SK-N-SH treated with all-trans-retinoic acid at 6 μM for 48 hours (cell line): ENCODE measurements around the gene SDHAF3.
"Not testable (repeated sequence)": the region's sequence is repeated elsewhere in the genome, so short reads cannot be mapped to it uniquely, and the experiment has no call there.

ENCODE experiments used
- ATAC-seq: fragments of 200-7000 bp; cut with Tn5 transposase; 3 replicates; pipeline ENCODE4 v1.9.1; 2020; ENCODE audit warnings: mild to moderate bottlenecking, moderate library complexity
- ARNTL ChIP-seq: fragments of 450-650 bp; formaldehyde crosslinking; IDR thresholded peaks from 2 replicates; pipeline ENCODE4 v1.5.0; 2020; ENCODE audit warnings: low read depth, mild to moderate bottlenecking, moderate library complexity, borderline replicate concordance
- BACH2 ChIP-seq: fragments of 250-450 bp; sonication (Bioruptor Pico); IDR thresholded peaks from 2 replicates; pipeline ENCODE4 v1.9.0; 2021; ENCODE audit warnings: mild to moderate bottlenecking, borderline replicate concordance
- ESRRG ChIP-seq: fragments of 250-450 bp; sonication (Bioruptor Pico); IDR thresholded peaks from 2 replicates; pipeline ENCODE4 v1.6.1; 2021; ENCODE audit warnings: mild to moderate bottlenecking
- GLIS3 ChIP-seq: fragments of 250-450 bp; sonication (Bioruptor Pico); IDR thresholded peaks from 2 replicates; pipeline ENCODE4 v1.5.0; 2020; ENCODE audit warnings: mild to moderate bottlenecking, moderate library complexity
- ISL1 ChIP-seq: fragments of 250-450 bp; sonication (Bioruptor Pico); IDR thresholded peaks from 2 replicates; pipeline ENCODE4 v2.1.2; 2022; ENCODE audit warnings: mild to moderate bottlenecking, moderate library complexity
- OSR1 ChIP-seq: fragments of 250-450 bp; sonication (Bioruptor Pico); IDR thresholded peaks from 2 replicates; pipeline ENCODE4 v1.8.0; 2022; ENCODE audit warnings: moderate library complexity, mild to moderate bottlenecking, inconsistent platforms
- PPARA ChIP-seq: fragments of 250-450 bp; sonication (Bioruptor Pico); IDR thresholded peaks from 2 replicates; pipeline ENCODE4 v1.5.0; 2020; ENCODE audit warnings: mild to moderate bottlenecking, borderline replicate concordance
- RARB ChIP-seq: fragments of 250-450 bp; sonication (Bioruptor Pico); IDR thresholded peaks from 2 replicates; pipeline ENCODE4 v1.8.0; 2021; ENCODE audit warnings: mild to moderate bottlenecking, moderate library complexity
- SNAI2 ChIP-seq: fragments of 250-450 bp; sonication (Bioruptor Pico); IDR thresholded peaks from 2 replicates; pipeline ENCODE4 v1.5.0; 2020; ENCODE audit warnings: mild to moderate bottlenecking, moderate library complexity
- TCF4 ChIP-seq: fragments of 250-450 bp; sonication (Bioruptor Pico); IDR thresholded peaks from 2 replicates; pipeline ENCODE4 v1.8.0; 2021; ENCODE audit warnings: mild to moderate bottlenecking, moderate library complexity, borderline replicate concordance
- TOX ChIP-seq: fragments of 250-450 bp; sonication (Bioruptor Pico); IDR thresholded peaks from 2 replicates; pipeline ENCODE4 v1.8.0; 2021; ENCODE audit warnings: mild to moderate bottlenecking, moderate library complexity, borderline replicate concordance
- ZC3H10 ChIP-seq: fragments of 250-450 bp; sonication (Bioruptor Pico); IDR thresholded peaks from 2 replicates; pipeline ENCODE4 v1.5.1; 2021; ENCODE audit warnings: mild to moderate bottlenecking, moderate library complexity
- ZFP3 ChIP-seq: fragments of 250-450 bp; sonication (Bioruptor Pico); IDR thresholded peaks from 2 replicates; pipeline ENCODE4 v1.5.0; 2020; ENCODE audit warnings: mild to moderate bottlenecking, moderate library complexity
- ZFP30 ChIP-seq: fragments of 450-650 bp; formaldehyde crosslinking; IDR thresholded peaks from 2 replicates; pipeline ENCODE4 v1.5.0; 2022; ENCODE audit warnings: mild to moderate bottlenecking, moderate library complexity
- ZNF565 ChIP-seq: fragments of 450-650 bp; formaldehyde crosslinking; conservative IDR thresholded peaks from 2 replicates; pipeline ENCODE4 v1.5.0; 2020; ENCODE audit warnings: low read depth, mild to moderate bottlenecking, moderate library complexity
- ZNF70 ChIP-seq: fragments of 450-650 bp; formaldehyde crosslinking; IDR thresholded peaks from 2 replicates; pipeline ENCODE4 v1.5.0; 2020; ENCODE audit warnings: mild to moderate bottlenecking, moderate library complexity
- ZNF8 ChIP-seq: fragments of 450-650 bp; formaldehyde crosslinking; IDR thresholded peaks from 2 replicates; pipeline ENCODE4 v1.5.0; 2020; ENCODE audit warnings: mild to moderate bottlenecking, moderate library complexity
- TF ChIP-seq, protein P1 (sequence below): fragments of 250-450 bp; sonication (Bioruptor Pico); IDR thresholded peaks from 2 replicates; pipeline ENCODE4 v1.5.0; 2020; ENCODE audit warnings: mild to moderate bottlenecking, moderate library complexity
- TF ChIP-seq, protein P2 (sequence below): fragments of 250-450 bp; sonication (Bioruptor Pico); IDR thresholded peaks from 2 replicates; pipeline ENCODE4 v1.8.0; 2020; ENCODE audit warnings: mild to moderate bottlenecking, moderate library complexity, borderline replicate concordance
- TF ChIP-seq, protein P3 (sequence below): fragments of 250-450 bp; sonication (Bioruptor Pico); IDR thresholded peaks from 2 replicates; pipeline ENCODE4 v1.8.0; 2021; ENCODE audit warnings: low read depth, mild to moderate bottlenecking, moderate library complexity, borderline replicate concordance
- TF ChIP-seq, protein P4 (sequence below): fragments of 250-450 bp; sonication (Bioruptor Pico); IDR thresholded peaks from 2 replicates; pipeline ENCODE4 v1.5.1; 2021; ENCODE audit warnings: mild to moderate bottlenecking, moderate library complexity

The SDHAF3 gene

DNA sequence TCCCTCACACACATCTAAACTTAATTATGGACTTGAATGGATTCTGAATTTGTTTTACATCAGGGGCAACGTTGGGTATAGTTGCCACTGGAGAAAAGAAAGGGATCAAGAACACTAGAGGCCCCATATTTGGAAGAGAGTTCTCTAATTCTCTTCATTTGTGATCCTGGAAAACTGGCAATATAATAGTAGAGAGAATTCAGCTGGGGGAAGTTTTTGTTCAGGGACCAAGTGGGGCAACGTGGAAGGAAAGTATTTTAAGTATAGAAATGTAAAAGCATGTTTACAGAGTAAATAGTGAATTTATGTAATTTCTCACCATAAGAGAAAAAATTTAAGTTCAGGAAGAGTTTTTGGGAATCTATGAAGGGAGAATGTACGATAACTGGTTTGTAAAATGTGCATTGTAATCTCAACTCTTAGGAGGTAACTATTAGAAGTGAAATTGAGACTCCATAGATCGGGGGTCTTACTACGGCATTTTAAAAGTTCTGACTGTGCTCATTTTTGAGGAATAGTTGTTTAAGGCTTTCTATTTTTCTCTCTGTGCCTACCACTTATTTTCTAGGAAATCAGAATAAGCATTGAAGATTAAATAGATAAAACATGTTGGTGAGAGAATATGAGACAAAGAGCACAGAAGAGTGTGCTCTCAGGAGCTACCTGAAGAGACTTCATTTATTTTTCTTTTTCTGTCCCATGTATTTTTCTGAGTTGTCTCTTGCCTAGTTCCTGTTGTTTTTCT is 3.4 kb downstream of the SDHAF3 start:
- TF ChIP-seq PPARA (CRISPR knock-in tag) (no peak), SNAI2 (CRISPR knock-in tag) (no peak), ESRRG (CRISPR knock-in tag) (no peak), ZNF70 (no peak), RARB (CRISPR knock-in tag) (no peak), ISL1 (CRISPR knock-in tag) (no peak), TOX (no peak), ZFP30 (CRISPR knock-in tag) (no peak), GLIS3 (CRISPR knock-in tag) (no peak), ZNF565 (CRISPR knock-in tag) (no peak), ZNF8 (CRISPR knock-in tag) (no peak)
- TF ChIP-seq, protein P1, sequence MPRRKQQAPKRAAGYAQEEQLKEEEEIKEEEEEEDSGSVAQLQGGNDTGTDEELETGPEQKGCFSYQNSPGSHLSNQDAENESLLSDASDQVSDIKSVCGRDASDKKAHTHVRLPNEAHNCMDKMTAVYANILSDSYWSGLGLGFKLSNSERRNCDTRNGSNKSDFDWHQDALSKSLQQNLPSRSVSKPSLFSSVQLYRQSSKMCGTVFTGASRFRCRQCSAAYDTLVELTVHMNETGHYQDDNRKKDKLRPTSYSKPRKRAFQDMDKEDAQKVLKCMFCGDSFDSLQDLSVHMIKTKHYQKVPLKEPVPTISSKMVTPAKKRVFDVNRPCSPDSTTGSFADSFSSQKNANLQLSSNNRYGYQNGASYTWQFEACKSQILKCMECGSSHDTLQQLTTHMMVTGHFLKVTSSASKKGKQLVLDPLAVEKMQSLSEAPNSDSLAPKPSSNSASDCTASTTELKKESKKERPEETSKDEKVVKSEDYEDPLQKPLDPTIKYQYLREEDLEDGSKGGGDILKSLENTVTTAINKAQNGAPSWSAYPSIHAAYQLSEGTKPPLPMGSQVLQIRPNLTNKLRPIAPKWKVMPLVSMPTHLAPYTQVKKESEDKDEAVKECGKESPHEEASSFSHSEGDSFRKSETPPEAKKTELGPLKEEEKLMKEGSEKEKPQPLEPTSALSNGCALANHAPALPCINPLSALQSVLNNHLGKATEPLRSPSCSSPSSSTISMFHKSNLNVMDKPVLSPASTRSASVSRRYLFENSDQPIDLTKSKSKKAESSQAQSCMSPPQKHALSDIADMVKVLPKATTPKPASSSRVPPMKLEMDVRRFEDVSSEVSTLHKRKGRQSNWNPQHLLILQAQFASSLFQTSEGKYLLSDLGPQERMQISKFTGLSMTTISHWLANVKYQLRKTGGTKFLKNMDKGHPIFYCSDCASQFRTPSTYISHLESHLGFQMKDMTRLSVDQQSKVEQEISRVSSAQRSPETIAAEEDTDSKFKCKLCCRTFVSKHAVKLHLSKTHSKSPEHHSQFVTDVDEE (CRISPR knock-in tag), result no peak
- no peak for ATAC-seq

DNA sequence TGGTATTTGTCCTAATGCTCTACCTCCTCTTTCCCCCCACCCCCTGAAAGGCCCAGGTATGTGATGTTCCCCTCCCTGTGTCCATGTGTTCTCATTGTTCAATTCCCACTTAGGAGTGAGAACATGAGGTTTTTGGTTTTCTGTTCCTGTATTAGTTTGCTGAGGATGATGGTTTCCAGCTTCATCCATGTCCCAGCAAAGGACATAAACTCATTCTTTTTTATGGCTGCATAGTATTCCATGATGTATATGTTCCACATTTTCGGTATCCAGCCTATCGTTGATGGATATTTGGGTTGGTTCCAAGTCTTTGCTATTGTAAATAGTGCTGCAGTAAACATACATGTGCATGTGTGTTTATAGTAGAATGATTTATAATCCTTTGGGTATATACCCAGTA is 5.6 kb downstream of the SDHAF3 start:
- ATAC-seq, result not testable (repeated sequence)

DNA sequence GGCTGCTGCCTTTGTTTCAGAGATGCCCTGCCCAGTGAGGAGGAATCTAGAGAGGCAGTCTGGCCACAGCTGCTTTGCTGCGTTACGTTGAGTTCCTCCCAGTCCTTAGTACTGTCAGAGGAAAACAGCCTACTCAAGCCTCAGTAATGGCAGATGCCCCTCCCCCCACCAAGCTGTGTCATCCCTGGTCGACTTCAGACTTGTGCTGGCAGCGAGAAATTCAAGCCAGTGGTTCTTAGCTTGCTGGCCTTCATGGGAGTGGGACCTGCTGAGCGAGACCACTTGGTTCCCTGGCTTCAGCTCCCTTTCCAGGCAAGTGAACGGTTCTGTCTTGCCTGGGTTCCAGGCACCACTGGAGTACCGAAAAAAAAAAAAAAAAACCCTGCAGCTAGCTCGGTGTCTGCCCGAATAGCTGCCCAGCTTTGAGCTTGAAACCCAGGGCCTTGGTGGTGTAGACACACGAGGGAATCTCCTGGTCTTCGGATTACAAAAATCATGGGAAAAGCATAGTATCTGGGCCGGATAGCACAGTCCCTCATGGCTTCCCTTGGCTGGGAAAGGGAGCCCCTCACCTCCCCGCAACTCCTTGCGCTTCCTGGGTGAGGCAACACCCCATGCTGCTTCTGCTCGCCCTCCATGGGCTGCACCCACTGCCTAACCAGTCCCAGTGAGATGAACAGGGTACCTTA is 9.1 kb downstream of the SDHAF3 start:
- TF ChIP-seq TOX (no peak), RARB (CRISPR knock-in tag) (no peak)

DNA sequence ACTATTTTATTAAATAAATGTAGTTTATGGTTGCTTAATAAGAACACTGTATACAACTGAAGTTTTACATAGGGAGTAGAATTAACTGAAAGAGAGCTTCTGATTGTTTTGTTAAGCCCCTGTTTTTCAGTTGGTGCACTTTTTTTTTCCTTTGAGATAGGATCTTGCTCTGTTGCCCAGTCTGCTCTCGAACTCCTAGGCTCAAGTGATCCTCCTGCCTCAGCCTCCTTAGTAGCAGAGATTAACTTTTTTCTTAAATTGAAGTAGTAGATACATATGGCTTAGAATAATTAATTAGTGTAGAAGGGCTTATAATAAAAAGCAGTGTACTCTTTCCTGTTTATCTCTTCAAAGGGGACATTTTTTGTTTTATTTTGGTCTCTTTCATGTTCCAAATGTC is 11.2 kb downstream of the SDHAF3 start:
- TF ChIP-seq TOX, result no peak
- no peak for TF ChIP-seq OSR1 (CRISPR knock-in tag)
- TF ChIP-seq, protein P2, sequence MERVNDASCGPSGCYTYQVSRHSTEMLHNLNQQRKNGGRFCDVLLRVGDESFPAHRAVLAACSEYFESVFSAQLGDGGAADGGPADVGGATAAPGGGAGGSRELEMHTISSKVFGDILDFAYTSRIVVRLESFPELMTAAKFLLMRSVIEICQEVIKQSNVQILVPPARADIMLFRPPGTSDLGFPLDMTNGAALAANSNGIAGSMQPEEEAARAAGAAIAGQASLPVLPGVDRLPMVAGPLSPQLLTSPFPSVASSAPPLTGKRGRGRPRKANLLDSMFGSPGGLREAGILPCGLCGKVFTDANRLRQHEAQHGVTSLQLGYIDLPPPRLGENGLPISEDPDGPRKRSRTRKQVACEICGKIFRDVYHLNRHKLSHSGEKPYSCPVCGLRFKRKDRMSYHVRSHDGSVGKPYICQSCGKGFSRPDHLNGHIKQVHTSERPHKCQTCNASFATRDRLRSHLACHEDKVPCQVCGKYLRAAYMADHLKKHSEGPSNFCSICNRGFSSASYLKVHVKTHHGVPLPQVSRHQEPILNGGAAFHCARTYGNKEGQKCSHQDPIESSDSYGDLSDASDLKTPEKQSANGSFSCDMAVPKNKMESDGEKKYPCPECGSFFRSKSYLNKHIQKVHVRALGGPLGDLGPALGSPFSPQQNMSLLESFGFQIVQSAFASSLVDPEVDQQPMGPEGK, result no peak
- TF ChIP-seq, protein P1 (CRISPR knock-in tag), result no peak
- TF ChIP-seq ZFP30 (CRISPR knock-in tag), result no peak
- no peak for TF ChIP-seq ZC3H10 (CRISPR knock-in tag)
- TF ChIP-seq, protein P3, sequence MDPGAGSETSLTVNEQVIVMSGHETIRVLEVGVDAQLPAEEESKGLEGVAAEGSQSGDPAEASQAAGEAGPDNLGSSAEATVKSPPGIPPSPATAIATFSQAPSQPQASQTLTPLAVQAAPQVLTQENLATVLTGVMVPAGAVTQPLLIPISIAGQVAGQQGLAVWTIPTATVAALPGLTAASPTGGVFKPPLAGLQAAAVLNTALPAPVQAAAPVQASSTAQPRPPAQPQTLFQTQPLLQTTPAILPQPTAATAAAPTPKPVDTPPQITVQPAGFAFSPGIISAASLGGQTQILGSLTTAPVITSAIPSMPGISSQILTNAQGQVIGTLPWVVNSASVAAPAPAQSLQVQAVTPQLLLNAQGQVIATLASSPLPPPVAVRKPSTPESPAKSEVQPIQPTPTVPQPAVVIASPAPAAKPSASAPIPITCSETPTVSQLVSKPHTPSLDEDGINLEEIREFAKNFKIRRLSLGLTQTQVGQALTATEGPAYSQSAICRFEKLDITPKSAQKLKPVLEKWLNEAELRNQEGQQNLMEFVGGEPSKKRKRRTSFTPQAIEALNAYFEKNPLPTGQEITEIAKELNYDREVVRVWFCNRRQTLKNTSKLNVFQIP, result no peak
- TF ChIP-seq ZNF565 (CRISPR knock-in tag), result no peak
- no peak for TF ChIP-seq TCF4
- TF ChIP-seq BACH2 (CRISPR knock-in tag), result no peak
- TF ChIP-seq ARNTL, result no peak
- no peak for TF ChIP-seq ZNF70
- no peak for TF ChIP-seq ISL1 (CRISPR knock-in tag)
- TF ChIP-seq ZFP3, result no peak
- TF ChIP-seq PPARA (CRISPR knock-in tag), result no peak
- TF ChIP-seq, protein P4, sequence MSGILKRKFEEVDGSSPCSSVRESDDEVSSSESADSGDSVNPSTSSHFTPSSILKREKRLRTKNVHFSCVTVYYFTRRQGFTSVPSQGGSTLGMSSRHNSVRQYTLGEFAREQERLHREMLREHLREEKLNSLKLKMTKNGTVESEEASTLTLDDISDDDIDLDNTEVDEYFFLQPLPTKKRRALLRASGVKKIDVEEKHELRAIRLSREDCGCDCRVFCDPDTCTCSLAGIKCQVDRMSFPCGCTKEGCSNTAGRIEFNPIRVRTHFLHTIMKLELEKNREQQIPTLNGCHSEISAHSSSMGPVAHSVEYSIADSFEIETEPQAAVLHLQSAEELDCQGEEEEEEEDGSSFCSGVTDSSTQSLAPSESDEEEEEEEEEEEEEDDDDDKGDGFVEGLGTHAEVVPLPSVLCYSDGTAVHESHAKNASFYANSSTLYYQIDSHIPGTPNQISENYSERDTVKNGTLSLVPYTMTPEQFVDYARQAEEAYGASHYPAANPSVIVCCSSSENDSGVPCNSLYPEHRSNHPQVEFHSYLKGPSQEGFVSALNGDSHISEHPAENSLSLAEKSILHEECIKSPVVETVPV (CRISPR knock-in tag), result no peak
- no peak for ATAC-seq

More for the DNA sequence above, 9.1 kb downstream of the SDHAF3 start:
- ATAC-seq, result no peak
